Measurements from ENCODE around the gene EIF2A.

Gene EIF2A

GRCh38 chr3:150577855-150578254 lies 31.3 kb downstream of the EIF2A start:
- Histone ChIP-seq H3K27me3 (ENCODE audit: insufficient read depth, poor library complexity, severe bottlenecking) (no peaks in the 10 kb centered on the region), H3K27ac (replicated peaks) (no peak overlapping the region), H3K4me3 (replicated peaks; ENCODE audit: insufficient read depth, low read length) (no peak overlapping the region)
- TF ChIP-seq POLR2AphosphoS5 (IDR thresholded peaks at IDR 0.05; ENCODE audit: low read depth) (no peak), SPI1 (IDR thresholded peaks at IDR 0.05; ENCODE audit: borderline replicate concordance, low read depth) (no peak), GABPA (IDR thresholded peaks at IDR 0.05; ENCODE audit: low read depth) (no peak), CTCF (IDR thresholded peaks at IDR 0.05; ENCODE audit: insufficient read depth, low read length) (no peak)
- TF ChIP-seq, protein P1, sequence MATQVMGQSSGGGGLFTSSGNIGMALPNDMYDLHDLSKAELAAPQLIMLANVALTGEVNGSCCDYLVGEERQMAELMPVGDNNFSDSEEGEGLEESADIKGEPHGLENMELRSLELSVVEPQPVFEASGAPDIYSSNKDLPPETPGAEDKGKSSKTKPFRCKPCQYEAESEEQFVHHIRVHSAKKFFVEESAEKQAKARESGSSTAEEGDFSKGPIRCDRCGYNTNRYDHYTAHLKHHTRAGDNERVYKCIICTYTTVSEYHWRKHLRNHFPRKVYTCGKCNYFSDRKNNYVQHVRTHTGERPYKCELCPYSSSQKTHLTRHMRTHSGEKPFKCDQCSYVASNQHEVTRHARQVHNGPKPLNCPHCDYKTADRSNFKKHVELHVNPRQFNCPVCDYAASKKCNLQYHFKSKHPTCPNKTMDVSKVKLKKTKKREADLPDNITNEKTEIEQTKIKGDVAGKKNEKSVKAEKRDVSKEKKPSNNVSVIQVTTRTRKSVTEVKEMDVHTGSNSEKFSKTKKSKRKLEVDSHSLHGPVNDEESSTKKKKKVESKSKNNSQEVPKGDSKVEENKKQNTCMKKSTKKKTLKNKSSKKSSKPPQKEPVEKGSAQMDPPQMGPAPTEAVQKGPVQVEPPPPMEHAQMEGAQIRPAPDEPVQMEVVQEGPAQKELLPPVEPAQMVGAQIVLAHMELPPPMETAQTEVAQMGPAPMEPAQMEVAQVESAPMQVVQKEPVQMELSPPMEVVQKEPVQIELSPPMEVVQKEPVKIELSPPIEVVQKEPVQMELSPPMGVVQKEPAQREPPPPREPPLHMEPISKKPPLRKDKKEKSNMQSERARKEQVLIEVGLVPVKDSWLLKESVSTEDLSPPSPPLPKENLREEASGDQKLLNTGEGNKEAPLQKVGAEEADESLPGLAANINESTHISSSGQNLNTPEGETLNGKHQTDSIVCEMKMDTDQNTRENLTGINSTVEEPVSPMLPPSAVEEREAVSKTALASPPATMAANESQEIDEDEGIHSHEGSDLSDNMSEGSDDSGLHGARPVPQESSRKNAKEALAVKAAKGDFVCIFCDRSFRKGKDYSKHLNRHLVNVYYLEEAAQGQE (IDR thresholded peaks at IDR 0.05; ENCODE audit: insufficient replicate concordance, low read depth), result no peak
- DNase-seq (ENCODE audit: low read depth in 1 of 2, low spot score in 1 of 2), result no peak

GRCh38 chr3:150581174-150581573 lies 34.6 kb downstream of the EIF2A start:
- no peaks in the 10 kb centered on the region for H3K27me3 ChIP-seq (ENCODE audit: insufficient read depth, poor library complexity, severe bottlenecking)
- no peak overlapping the region for H3K4me3 ChIP-seq (replicated peaks; ENCODE audit: insufficient read depth, low read length)
- TF ChIP-seq SPI1 (IDR thresholded peaks at IDR 0.05; ENCODE audit: borderline replicate concordance, low read depth), result no peak
- no peak for TF ChIP-seq CTCF (IDR thresholded peaks at IDR 0.05; ENCODE audit: insufficient read depth, low read length)
- TF ChIP-seq, protein P1 (IDR thresholded peaks at IDR 0.05; ENCODE audit: insufficient replicate concordance, low read depth), result no peak
- no peak overlapping the region for H3K27ac ChIP-seq (replicated peaks)
- DNase-seq (ENCODE audit: low read depth in 1 of 2, low spot score in 1 of 2), result no peak

GRCh38 chr3:150582620-150583019 lies 36.0 kb downstream of the EIF2A start:
- H3K4me3 ChIP-seq (replicated peaks; ENCODE audit: insufficient read depth, low read length), result no peak overlapping the region
- no peak overlapping the region for H3K27ac ChIP-seq (replicated peaks)
- TF ChIP-seq POLR2AphosphoS5 (IDR thresholded peaks at IDR 0.05; ENCODE audit: low read depth), result no peak
- TF ChIP-seq, protein P1 (IDR thresholded peaks at IDR 0.05; ENCODE audit: insufficient replicate concordance, low read depth), result no peak
- no peak for TF ChIP-seq SPI1 (IDR thresholded peaks at IDR 0.05; ENCODE audit: borderline replicate concordance, low read depth)
- no peak for TF ChIP-seq CTCF (IDR thresholded peaks at IDR 0.05; ENCODE audit: insufficient read depth, low read length)
- no peak for TF ChIP-seq GABPA (IDR thresholded peaks at IDR 0.05; ENCODE audit: low read depth)
- no peaks in the 10 kb centered on the region for H3K27me3 ChIP-seq (ENCODE audit: insufficient read depth, poor library complexity, severe bottlenecking)
- no peak for DNase-seq (ENCODE audit: low read depth in 1 of 2, low spot score in 1 of 2)
